AG04450 (cell line): Measurements from ENCODE around the gene MON1A. TPM values are rescaled to one million over a fixed set of nuclear protein-coding genes. Genes with fewer than 3 reads are reported as not detected.

Experiments used
- CTCF ChIA-PET: fragments of 300-600, 350-600 bp; formaldehyde crosslinking; extraction: SDS; loops from one replicate; lab custom pipeline; 2022; ENCODE audit warnings: antibody characterized with exemption, inconsistent platforms; lab: Charles Lee
- POLR2A ChIA-PET: fragments of 350-600 bp; formaldehyde crosslinking; extraction: SDS; loops from one replicate; lab custom pipeline; 2021; ENCODE audit warnings: antibody characterized with exemption, inconsistent platforms; lab: Yijun Ruan, JAX
- DNase-seq: peaks from one replicate; pipeline ENCODE4 v3.0.0-alpha.2; 2011; ENCODE audit warnings: low read depth, low spot score
- H3K27ac ChIP-seq: one replicate; pipeline ENCODE4 v1.5.1; 2012; ENCODE audit warnings: low read depth, low read length, control low read depth
- H3K27me3 ChIP-seq: one replicate; pipeline ENCODE4 v1.6.0; 2012; ENCODE audit warnings: low read length; ENCODE audit not compliant: control insufficient read depth, insufficient read depth
- H3K4me3 ChIP-seq: 2 replicates; pipeline ENCODE4 v1.5.1; 2011; ENCODE audit warnings: mild to moderate bottlenecking, low read depth, low read length, control low read depth
- H3K9me3 ChIP-seq: 2 replicates; pipeline ENCODE4 v1.5.1; 2012; ENCODE audit warnings: low read length; ENCODE audit not compliant: control insufficient read depth, insufficient read depth
- polyA plus RNA-seq: library from polyadenylated mRNA; depleted of rRNA; stranded (reverse); fragments of >200 nt; gene quantifications from 2 replicates; pipeline ENCODE4 v1.2.3, GENCODE V29; 2011
- TF ChIP-seq, protein P1 (sequence below): IDR thresholded peaks from 2 replicates; pipeline ENCODE4 v1.5.1; 2011; ENCODE audit warnings: low read depth, low read length, control low read depth, inconsistent platforms

MON1A gene
- polyA plus RNA-seq, 1 experiment, result 7.1 TPM

DNA sequence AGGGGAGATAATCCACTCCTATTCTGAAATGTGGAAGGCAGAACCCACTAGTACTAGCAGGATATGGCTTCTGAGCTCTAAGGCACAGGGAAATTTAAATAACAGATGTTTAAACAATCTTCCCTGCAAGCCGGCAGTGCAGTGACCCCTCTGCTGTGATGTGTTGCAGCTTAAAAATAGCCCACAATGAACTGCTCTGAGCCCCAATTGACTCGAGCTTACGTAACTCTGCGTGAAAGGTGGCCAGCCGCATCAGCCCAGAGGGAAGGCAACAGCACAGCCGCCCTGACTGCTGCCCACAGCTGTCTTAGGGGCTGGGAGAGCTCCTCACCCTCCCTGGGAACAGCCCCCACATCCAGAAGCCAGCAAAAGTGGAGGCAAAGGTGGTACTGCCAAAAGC lies 47.4 kb downstream of the MON1A start:
- ChIA-PET CTCF (interaction anchor here (1.3 kb wide), 1 partner anchor 43 kb away, joined by 6 read pairs; no protein-coding TSS in a partner anchor), POLR2A (interaction anchor here (0.5 to 1.3 kb wide), 3 partner anchors 25 to 145 kb away, joined by 3 to 7 read pairs (median 4); partner anchors contain the start of gene RBM6)
- Histone ChIP-seq H3K27me3 (peaks cover 29% of the 10 kb centered on the region), H3K4me3 (no peak overlapping the region), H3K27ac (no peak overlapping the region), H3K9me3 (no peaks in the 10 kb centered on the region)
- TF ChIP-seq, protein P1, sequence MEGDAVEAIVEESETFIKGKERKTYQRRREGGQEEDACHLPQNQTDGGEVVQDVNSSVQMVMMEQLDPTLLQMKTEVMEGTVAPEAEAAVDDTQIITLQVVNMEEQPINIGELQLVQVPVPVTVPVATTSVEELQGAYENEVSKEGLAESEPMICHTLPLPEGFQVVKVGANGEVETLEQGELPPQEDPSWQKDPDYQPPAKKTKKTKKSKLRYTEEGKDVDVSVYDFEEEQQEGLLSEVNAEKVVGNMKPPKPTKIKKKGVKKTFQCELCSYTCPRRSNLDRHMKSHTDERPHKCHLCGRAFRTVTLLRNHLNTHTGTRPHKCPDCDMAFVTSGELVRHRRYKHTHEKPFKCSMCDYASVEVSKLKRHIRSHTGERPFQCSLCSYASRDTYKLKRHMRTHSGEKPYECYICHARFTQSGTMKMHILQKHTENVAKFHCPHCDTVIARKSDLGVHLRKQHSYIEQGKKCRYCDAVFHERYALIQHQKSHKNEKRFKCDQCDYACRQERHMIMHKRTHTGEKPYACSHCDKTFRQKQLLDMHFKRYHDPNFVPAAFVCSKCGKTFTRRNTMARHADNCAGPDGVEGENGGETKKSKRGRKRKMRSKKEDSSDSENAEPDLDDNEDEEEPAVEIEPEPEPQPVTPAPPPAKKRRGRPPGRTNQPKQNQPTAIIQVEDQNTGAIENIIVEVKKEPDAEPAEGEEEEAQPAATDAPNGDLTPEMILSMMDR, result no peak
- DNase-seq, result peak; percentile 21

DNA sequence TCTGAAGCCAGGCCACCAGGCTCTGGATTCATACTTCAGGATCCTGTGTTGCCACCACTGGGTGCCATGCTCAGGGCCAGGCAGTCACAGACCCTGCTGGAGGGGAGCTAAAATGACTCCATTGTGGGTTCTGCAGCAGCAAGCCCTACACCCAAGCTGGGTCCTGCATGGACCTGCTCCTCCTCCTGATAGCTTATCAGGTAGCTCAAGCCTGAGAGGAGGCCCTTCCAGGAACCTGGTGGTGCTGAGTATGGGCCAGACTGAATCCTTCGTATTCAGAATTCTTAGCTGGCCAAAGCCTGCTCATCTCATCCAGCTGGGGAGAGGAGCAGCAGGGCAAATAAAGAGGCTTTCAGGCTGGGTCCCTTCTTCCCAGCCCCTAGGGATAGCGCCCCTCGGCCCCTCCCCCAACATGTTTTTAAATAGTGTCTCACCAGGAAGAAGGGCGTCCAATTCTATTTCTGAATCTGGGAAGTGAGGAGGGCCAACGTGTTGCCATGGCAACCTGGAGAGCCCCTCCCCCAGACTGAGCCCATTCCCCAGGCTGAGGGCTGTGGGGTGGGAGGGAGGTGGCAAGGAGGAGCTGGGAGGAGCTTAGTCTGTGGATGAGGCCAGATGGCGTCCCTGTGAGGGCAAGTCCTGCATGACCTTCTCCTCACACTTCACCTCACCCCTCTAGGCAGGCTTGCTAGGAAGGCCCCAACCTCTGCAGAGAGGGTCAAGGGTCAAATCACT lies 48.9 kb downstream of the MON1A start:
- no peaks in the 10 kb centered on the region for H3K9me3 ChIP-seq
- ChIA-PET POLR2A (interaction anchor here (0.6 kb wide), 1 partner anchor 402 kb away, joined by 3 read pairs; no protein-coding TSS in a partner anchor), CTCF (no interaction called here)
- DNase-seq, result no peak
- TF ChIP-seq, protein P1, result no peak
- peaks cover 30% of the 10 kb centered on the region for H3K27me3 ChIP-seq
- H3K4me3 ChIP-seq, result no peak overlapping the region
- H3K27ac ChIP-seq, result no peak overlapping the region

DNA sequence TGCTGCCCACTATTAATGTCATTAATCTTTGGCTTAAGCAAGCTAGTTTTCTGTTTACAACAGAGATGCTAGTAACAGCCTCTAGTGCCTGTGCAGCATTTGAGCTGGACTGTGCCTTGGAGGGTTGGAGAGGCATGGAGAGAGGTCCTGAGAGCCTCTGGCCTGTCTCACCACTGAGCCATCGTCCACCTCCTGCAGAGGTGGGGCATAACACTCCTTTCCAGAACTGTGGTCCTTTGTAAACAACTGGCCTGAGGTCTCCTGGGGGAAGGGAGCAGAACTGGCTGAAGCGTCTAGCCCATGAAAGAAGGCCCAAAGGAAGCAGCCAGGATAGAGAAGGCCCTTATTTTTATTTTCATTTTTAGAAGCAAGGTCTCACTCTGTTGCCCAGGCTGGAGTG lies 49.9 kb downstream of the MON1A start:
- no peak for DNase-seq
- ChIA-PET POLR2A (no interaction called here), CTCF (no interaction called here)
- H3K27ac ChIP-seq, result no peak overlapping the region
- no peaks in the 10 kb centered on the region for H3K9me3 ChIP-seq
- TF ChIP-seq, protein P1, result no peak
- peaks cover 30% of the 10 kb centered on the region for H3K27me3 ChIP-seq
- H3K4me3 ChIP-seq, result no peak overlapping the region

DNA sequence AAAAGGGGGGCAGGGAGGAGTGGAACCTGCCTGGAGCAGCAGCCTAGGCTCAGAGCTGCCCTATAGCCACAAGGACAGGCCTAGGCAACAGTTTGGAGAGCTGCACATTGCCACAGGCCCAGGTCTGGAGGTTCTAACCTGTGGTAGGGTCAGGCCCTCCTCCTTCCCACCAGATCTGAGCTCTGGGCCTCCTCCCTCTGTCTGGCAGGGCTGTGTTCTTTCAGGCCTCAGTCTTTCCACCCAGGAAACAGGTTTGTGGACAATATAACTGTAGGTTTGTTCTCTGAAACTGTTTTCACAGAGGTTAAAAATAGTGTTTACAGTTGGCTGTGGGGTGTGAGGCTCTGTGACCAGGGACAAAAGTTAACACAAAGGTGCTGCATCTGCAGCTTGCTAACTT lies 50.9 kb downstream of the MON1A start:
- CTCF ChIA-PET, result no interaction called here
- TF ChIP-seq, protein P1, result no peak
- Histone ChIP-seq H3K27me3 (peaks cover 34% of the 10 kb centered on the region), H3K27ac (no peak overlapping the region), H3K9me3 (no peaks in the 10 kb centered on the region), H3K4me3 (no peak overlapping the region)
- POLR2A ChIA-PET, result no interaction called here
- DNase-seq, result no peak

DNA sequence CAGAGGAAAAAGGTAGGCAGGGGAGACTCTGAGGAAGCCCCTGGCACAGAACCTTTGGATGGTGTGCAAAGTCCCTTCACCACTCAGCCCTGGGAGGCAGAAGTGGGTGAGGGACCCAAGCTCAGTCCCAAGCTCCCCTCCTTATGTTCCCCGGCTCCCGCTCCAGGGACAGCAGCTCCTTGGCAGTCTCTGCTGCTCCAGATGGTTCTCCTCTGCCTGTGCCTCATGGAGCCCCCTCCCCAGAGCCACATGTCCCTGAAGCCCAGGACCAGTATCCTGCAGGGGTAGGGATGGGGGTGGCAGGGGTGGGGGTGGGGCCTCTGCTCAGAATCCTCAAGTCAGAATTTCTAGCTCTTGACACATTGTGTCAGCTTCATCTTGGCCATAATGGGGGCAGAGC lies 51.9 kb downstream of the MON1A start:
- TF ChIP-seq, protein P1, result no peak
- Histone ChIP-seq H3K27me3 (peaks cover 33% of the 10 kb centered on the region), H3K9me3 (no peaks in the 10 kb centered on the region), H3K4me3 (no peak overlapping the region), H3K27ac (no peak overlapping the region)
- POLR2A ChIA-PET, result no interaction called here
- CTCF ChIA-PET, result no interaction called here
- no peak for DNase-seq
